ENCODE measurements around the gene LY86.
"Not testable (repeated sequence)": the region's sequence is repeated elsewhere in the genome, so short reads cannot be mapped to it uniquely, and the experiment has no call there.

The LY86 gene

GRCh38 chr6:6612308-6612707, 23.8 kb downstream of the LY86 start:
- Histone ChIP-seq H3K79me2 (ENCODE audit: insufficient read depth, low read length) (no peaks in the 10 kb centered on the region), H3K36me3 (ENCODE audit: low read length) (no peaks in the 10 kb centered on the region), H3K4me3 (ENCODE audit: insufficient read depth, low read length, poor library complexity, severe bottlenecking) (no peak overlapping the region), H3K9ac (ENCODE audit: low read length) (no peak overlapping the region), H3F3A (ENCODE audit: insufficient read depth) (peaks cover 16% of the 10 kb centered on the region; the same call in 1 of the 2 replicates), H3K4me2 (ENCODE audit: low read depth, low read length, poor library complexity, severe bottlenecking) (no peak overlapping the region), H4K20me1 (ENCODE audit: low read depth, low read length) (no peaks in the 10 kb centered on the region), H3K9me3 (ENCODE audit: insufficient read depth, low read length) (no peaks in the 10 kb centered on the region; the same call in 1 of the 2 replicates), H3K9me2 (replicated peaks; ENCODE audit: insufficient read depth, low read length) (no peaks in the 10 kb centered on the region), H2AFZ (ENCODE audit: low read depth, low read length, severe bottlenecking) (no peak overlapping the region), H3K27ac (ENCODE audit: low read depth, low read length) (no peak overlapping the region), H3K27me3 (ENCODE audit: low read length) (no peaks in the 10 kb centered on the region)
- TF ChIP-seq CTCF (IDR thresholded peaks at IDR 0.05; ENCODE audit: insufficient read depth, low read length, poor library complexity, severe bottlenecking) (no peak), EZH2phosphoT487 (conservative IDR thresholded peaks at IDR 0.05; ENCODE audit: low read length) (no peak)

GRCh38 chr6:6613103-6613718, 24.7 kb downstream of the LY86 start:
- not testable (repeated sequence) for H3K4me3 ChIP-seq (ENCODE audit: insufficient read depth, low read length, poor library complexity, severe bottlenecking); H3K27me3 ChIP-seq (ENCODE audit: low read length); H3K9me2 ChIP-seq (replicated peaks; ENCODE audit: insufficient read depth, low read length); H3K27ac ChIP-seq (ENCODE audit: low read depth, low read length); H3K79me2 ChIP-seq (ENCODE audit: insufficient read depth, low read length); H3K36me3 ChIP-seq (ENCODE audit: low read length); H2AFZ ChIP-seq (ENCODE audit: low read depth, low read length, severe bottlenecking); H4K20me1 ChIP-seq (ENCODE audit: low read depth, low read length); H3K4me2 ChIP-seq (ENCODE audit: low read depth, low read length, poor library complexity, severe bottlenecking); H3K9me3 ChIP-seq (ENCODE audit: insufficient read depth, low read length); H3K9ac ChIP-seq (ENCODE audit: low read length)
- peaks cover 11% of the 10 kb centered on the region; the same call in 1 of the 2 replicates for H3F3A ChIP-seq (ENCODE audit: insufficient read depth)

GRCh38 chr6:6614096-6614982, 25.8 kb downstream of the LY86 start:
- Histone ChIP-seq H3K36me3 (ENCODE audit: low read length) (no peaks in the 10 kb centered on the region), H4K20me1 (ENCODE audit: low read depth, low read length) (no peaks in the 10 kb centered on the region), H3K9ac (ENCODE audit: low read length) (no peak overlapping the region), H3K27me3 (ENCODE audit: low read length) (no peaks in the 10 kb centered on the region), H2AFZ (ENCODE audit: low read depth, low read length, severe bottlenecking) (no peak overlapping the region), H3F3A (ENCODE audit: insufficient read depth) (peaks cover 11% of the 10 kb centered on the region; the same call in 1 of the 2 replicates), H3K9me3 (ENCODE audit: insufficient read depth, low read length) (no peaks in the 10 kb centered on the region; the same call in 1 of the 2 replicates), H3K79me2 (ENCODE audit: insufficient read depth, low read length) (no peaks in the 10 kb centered on the region), H3K4me3 (ENCODE audit: insufficient read depth, low read length, poor library complexity, severe bottlenecking) (no peak overlapping the region), H3K27ac (ENCODE audit: low read depth, low read length) (no peak overlapping the region), H3K9me2 (replicated peaks; ENCODE audit: insufficient read depth, low read length) (no peaks in the 10 kb centered on the region), H3K4me2 (ENCODE audit: low read depth, low read length, poor library complexity, severe bottlenecking) (no peak overlapping the region)
- TF ChIP-seq CTCF (IDR thresholded peaks at IDR 0.05; ENCODE audit: insufficient read depth, low read length, poor library complexity, severe bottlenecking) (no peak), EZH2phosphoT487 (conservative IDR thresholded peaks at IDR 0.05; ENCODE audit: low read length) (no peak)

- H3K9ac ChIP-seq (ENCODE audit: low read length), result no peak overlapping the region
- no peaks in the 10 kb centered on the region for H3K79me2 ChIP-seq (ENCODE audit: insufficient read depth, low read length)
- no peaks in the 10 kb centered on the region for H4K20me1 ChIP-seq (ENCODE audit: low read depth, low read length)
- no peaks in the 10 kb centered on the region; the same call in 1 of the 2 replicates for H3K9me3 ChIP-seq (ENCODE audit: insufficient read depth, low read length)
- H3K9me2 ChIP-seq (replicated peaks; ENCODE audit: insufficient read depth, low read length), result no peaks in the 10 kb centered on the region
- no peak overlapping the region for H3K4me3 ChIP-seq (ENCODE audit: insufficient read depth, low read length, poor library complexity, severe bottlenecking)
- H2AFZ ChIP-seq (ENCODE audit: low read depth, low read length, severe bottlenecking), result no peak overlapping the region
- no peak overlapping the region for H3K4me2 ChIP-seq (ENCODE audit: low read depth, low read length, poor library complexity, severe bottlenecking)
- peaks cover 8% of the 10 kb centered on the region; the same call in 1 of the 2 replicates for H3F3A ChIP-seq (ENCODE audit: insufficient read depth)
- no peaks in the 10 kb centered on the region for H3K36me3 ChIP-seq (ENCODE audit: low read length)
- H3K27me3 ChIP-seq (ENCODE audit: low read length), result no peaks in the 10 kb centered on the region
- TF ChIP-seq EZH2phosphoT487 (conservative IDR thresholded peaks at IDR 0.05; ENCODE audit: low read length) (no peak), CTCF (IDR thresholded peaks at IDR 0.05; ENCODE audit: insufficient read depth, low read length, poor library complexity, severe bottlenecking) (no peak)
- no peak overlapping the region for H3K27ac ChIP-seq (ENCODE audit: low read depth, low read length)
These were observed 26.4 kb downstream of the LY86 start for GRCh38 chr6:6614983-6615349.

All from SU-DHL-6 (cell line).